ENCODE data around the gene TNFRSF14. TPM values are rescaled to one million over a fixed set of nuclear protein-coding genes. Genes with fewer than 3 reads are reported as not detected.

TNFRSF14 gene
- total RNA-seq, 1 experiment from 2014 or later: 0.57 TPM

GRCh38 chr1:2610036-2610959 lies 54.1 kb downstream of the TNFRSF14 start:
- no peak overlapping the region for H2BK12ac ChIP-seq (ENCODE audit: insufficient read length, low read depth, low read length)
- H3K9me3 ChIP-seq (ENCODE audit: control insufficient read depth, low read depth, low read length): peaks cover 5% of the 10 kb centered on the region
- no peaks in the 10 kb centered on the region for H3K23me2 ChIP-seq (ENCODE audit: insufficient read length, low read depth, low read length, poor library complexity, severe bottlenecking)
- peaks cover 6 to 16% of the 10 kb centered on the region in 2 experiments for H3K9me3 Mint-ChIP-seq
- H3K9ac ChIP-seq (ENCODE audit: extremely low read depth, insufficient read length, low read length): no peak overlapping the region
- peak; percentile 27 for DNase-seq
- H3K4ac ChIP-seq (ENCODE audit: low read depth, low read length): no peak overlapping the region
- TF ChIP-seq CTCF (conservative IDR thresholded peaks at IDR 0.05): no peak
- peak overlapping the region; percentile 32 for H3K4me2 ChIP-seq (ENCODE audit: insufficient read depth, insufficient read length, low read length)
- H3K18ac ChIP-seq (ENCODE audit: insufficient read length, low read depth, low read length): no peak overlapping the region
- no peaks in the 10 kb centered on the region for H3K79me1 ChIP-seq (ENCODE audit: insufficient read depth, low read depth, low read length, poor library complexity, severe bottlenecking)
- no peaks in the 10 kb centered on the region for H4K20me1 ChIP-seq (ENCODE audit: control insufficient read depth, insufficient read depth, insufficient read length)
- H4K8ac ChIP-seq (replicated peaks; ENCODE audit: insufficient read length, low read depth, low read length): no peak overlapping the region
- H3K23ac ChIP-seq (ENCODE audit: insufficient read length, low read depth, low read length): no peak overlapping the region
- H4K91ac ChIP-seq (ENCODE audit: insufficient read length, low read depth, low read length): no peak overlapping the region
- H3K27ac Mint-ChIP-seq: no peak overlapping the region
- H3K14ac ChIP-seq (ENCODE audit: insufficient read depth, low read length): no peak overlapping the region
- no peak overlapping the region for H2BK20ac ChIP-seq (ENCODE audit: low read depth, low read length, poor library complexity, severe bottlenecking)
- H3K27me3 Mint-ChIP-seq (ENCODE audit: low read depth): peaks cover 22% of the 10 kb centered on the region
- no peaks in the 10 kb centered on the region for H3K4me1 ChIP-seq (ENCODE audit: insufficient read depth, low read length)
- H2BK15ac ChIP-seq (ENCODE audit: low read depth, low read length): no peak overlapping the region
- no peaks in the 10 kb centered on the region for H3K4me1 Mint-ChIP-seq
- no peak overlapping the region for H3K56ac ChIP-seq (ENCODE audit: insufficient read length, low read depth, low read length)
- WGBS (ENCODE audit: extremely low coverage, insufficient read length, low lambda C conversion rate): no CpG with 5 or more reads among the region's 21 CpGs
- 0 out of 2 replicates have a peak, but pooled peaks cover 1% of the 10 kb centered on the region for H3K79me2 ChIP-seq (ENCODE audit: insufficient read depth, low read length)
- H3K27ac ChIP-seq (ENCODE audit: insufficient read length, low read depth, low read length): no peak overlapping the region
- no peak overlapping the region for H3T11ph ChIP-seq (ENCODE audit: low read length)
- H3K4me3 Mint-ChIP-seq: peak overlapping the region in 1 of 2 experiments; percentile 35; a peak in 2 of 5 replicates
- no peak overlapping the region for H2AK5ac ChIP-seq (ENCODE audit: insufficient read length, low read length)
- no peak overlapping the region for H2BK5ac ChIP-seq (ENCODE audit: insufficient read length, low read length)
- no peak overlapping the region for H2BK120ac ChIP-seq (ENCODE audit: low read depth, low read length, poor library complexity, severe bottlenecking)
- H3K27me3 ChIP-seq (ENCODE audit: insufficient read depth, low read length): no peaks in the 10 kb centered on the region
- H4K5ac ChIP-seq (ENCODE audit: insufficient read length, low read depth, low read length): no peak overlapping the region
- H2AFZ ChIP-seq (ENCODE audit: low read length): no peak overlapping the region
- H3K36me3 Mint-ChIP-seq (ENCODE audit: insufficient read depth in 1 of 3, low read depth in 3 of 3): no peaks in the 10 kb centered on the region
